Kidney (tissue), 14 donors: ENCODE results near the gene DNMT3B. TPM values are rescaled to one million over a fixed set of nuclear protein-coding genes. Genes with fewer than 3 reads are reported as not detected.
A peak's percentile ranks its signal among the peaks of the same experiment; 100 is the strongest.

ENCODE experiments used
- DNase-seq, 5 donors: peaks; one replicate each; pipeline ENCODE4 v3.0.0-alpha.2; 2013 to 2020
- FAIRE-seq: peaks from 2 replicates; lab custom pipeline; 2012; peaks lifted over from hg19 to GRCh38; lab: Jason Lieb, UNC
- H3K27ac ChIP-seq, 2 donors: one replicate each; pipeline ENCODE4 v1.7.0; 2013; ENCODE audit warnings: low read depth in 2 of 2, low read length in 2 of 2, inconsistent platforms in 1 of 2
- H3K27me3 ChIP-seq: one replicate; pipeline ENCODE4 v1.7.1; 2013; ENCODE audit warnings: low read length, inconsistent platforms; ENCODE audit not compliant: control insufficient read depth, insufficient read depth
- H3K36me3 ChIP-seq, 3 donors: one replicate each; pipeline versions ENCODE4 v1.7.0 to v1.7.1; 2013; ENCODE audit warnings: low read length in 3 of 3, control low read depth in 1 of 3, inconsistent platforms in 1 of 3; ENCODE audit not compliant: insufficient read depth in 3 of 3, control insufficient read depth in 2 of 3
- H3K4me1 ChIP-seq, 3 donors: one replicate each; pipeline versions ENCODE4 v1.7.0 to v1.7.1; 2013; ENCODE audit warnings: low read length in 3 of 3, inconsistent platforms in 1 of 3, low read depth in 1 of 3; ENCODE audit not compliant: control insufficient read depth in 2 of 3, insufficient read depth in 2 of 3
- H3K4me3 ChIP-seq, 3 donors: one replicate each; pipeline versions ENCODE4 v1.7.0 to v1.8.1; 2013; ENCODE audit warnings: low read length in 3 of 3, control low read depth in 1 of 3, inconsistent platforms in 1 of 3
- H3K9ac ChIP-seq, 3 donors: one replicate each; pipeline versions ENCODE4 v1.7.0 to v1.7.1; 2013; ENCODE audit warnings: low read length in 3 of 3, control low read depth in 1 of 3, inconsistent platforms in 1 of 3
- H3K9me3 ChIP-seq, 3 donors: one replicate each; pipeline versions ENCODE4 v1.7.0 to v1.7.1; 2013; ENCODE audit warnings: low read length in 3 of 3, control low read depth in 1 of 3, inconsistent platforms in 1 of 3; ENCODE audit not compliant: control insufficient read depth in 2 of 3, insufficient read depth in 1 of 3
- CTCF ChIP-seq: IDR thresholded peaks from 3 replicates; pipeline ENCODE4 v1.5.1; 2012; ENCODE audit warnings: mild to moderate bottlenecking, moderate library complexity, borderline replicate concordance; ENCODE audit not compliant: insufficient read depth; ENCODE audit errors: extremely low read depth
- intact Hi-C: fragments of 100-400 bp; cut with DNase I; formaldehyde crosslinking; loops from one replicate; pipeline ENCODE4 v1.11.1; 2022
- polyA plus RNA-seq: library from polyadenylated mRNA; stranded (reverse); fragments of 350-450 nt; fragmentation: Illumina TruSeq; extraction: RNeasy Lipid Tissue Mini Kit (QIAGEN cat#74804); gene quantifications from one replicate; pipeline ENCODE4 v1.2.3, GENCODE V29; 2014; ENCODE audit warnings: low read depth, low replicate concordance; ENCODE audit not compliant: insufficient read depth
- total RNA-seq: library from RNA; stranded (reverse); fragmentation: NEBNext Ultra II Directional; extraction: Animal tissue kit (Norgen Biotek cat#: 25700); gene quantifications from one replicate; pipeline ENCODE4 v1.2.1, GENCODE V29; 2021
- donor health status: control.
- donor health status: control.
- donor health status: control.
- donor health status: control.
- donor health status: control.
- donor health status: DM: yes; HTN: yes; CAD: no.
- donor health status: Normal renal cell carcinoma (clear cell type).

The DNMT3B gene
- total and polyA plus RNA-seq, 2 donors from 2014 or later, result 1.2 to 2.9 TPM

DNA sequence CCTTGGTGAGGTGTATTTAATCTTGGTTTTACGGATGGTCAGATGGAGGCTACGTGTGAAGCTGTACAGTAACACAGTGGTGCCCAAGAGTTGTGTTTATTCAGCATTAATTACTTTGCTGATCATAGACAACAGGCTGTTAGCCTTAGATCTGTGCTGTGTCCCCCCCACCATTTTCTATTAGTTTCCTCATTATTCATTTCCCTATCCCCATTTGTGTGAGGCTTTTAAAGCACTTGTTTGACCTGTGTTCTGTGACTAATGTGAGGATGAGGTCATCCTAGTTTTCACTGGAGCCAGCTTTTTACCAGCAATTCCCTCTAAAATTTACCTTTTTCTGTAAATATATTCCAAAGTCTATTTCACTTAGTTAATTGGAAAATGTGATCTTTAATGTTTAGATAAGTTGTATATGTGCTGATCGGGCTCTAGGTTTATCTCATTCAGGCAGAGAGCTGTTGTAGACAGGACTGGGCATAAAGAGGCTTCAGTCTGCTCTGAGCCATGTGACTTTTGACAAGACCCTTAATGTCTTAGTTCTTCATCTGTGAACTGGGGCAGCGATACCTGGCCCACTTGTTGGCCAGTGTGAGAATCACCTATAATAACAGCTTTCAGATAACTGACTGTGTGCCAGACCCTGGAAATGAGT is 66.0 kb downstream of the DNMT3B start:
- H3K9me3 ChIP-seq, result no peaks in the 10 kb centered on the region
- peaks cover 0 to 22% (median 5%) of the 10 kb centered on the region in 3 donors for H3K4me1 ChIP-seq
- H3K4me3 ChIP-seq, result no peak overlapping the region
- H3K9ac ChIP-seq, result no peak overlapping the region
- TF ChIP-seq CTCF, result no peak
- no peak overlapping the region for H3K27ac ChIP-seq
- no peaks in the 10 kb centered on the region for H3K27me3 ChIP-seq
- intact Hi-C loops, result no loop called here
- H3K36me3 ChIP-seq, result peaks cover 0 to 4% (median 2%) of the 10 kb centered on the region in 3 donors
- DNase-seq, result peak in 2 of 5 donors; percentile 19 to 22
- FAIRE-seq, result no peak

GRCh38 chr20:32829311-32830005 is 67.3 kb downstream of the DNMT3B start:
- Histone ChIP-seq H3K4me1 (peaks cover 0 to 18% (median 4%) of the 10 kb centered on the region in 3 donors), H3K9me3 (no peaks in the 10 kb centered on the region), H3K36me3 (peaks cover 0 to 4% (median 2%) of the 10 kb centered on the region in 3 donors), H3K27ac (no peak overlapping the region), H3K27me3 (no peaks in the 10 kb centered on the region), H3K9ac (no peak overlapping the region), H3K4me3 (no peak overlapping the region)
- no peak for DNase-seq
- TF ChIP-seq CTCF, result no peak
- intact Hi-C loops, result no loop called here
- no peak for FAIRE-seq

GRCh38 chr20:32830437-32830836 is 68.3 kb downstream of the DNMT3B start:
- Histone ChIP-seq H3K27me3 (no peaks in the 10 kb centered on the region), H3K27ac (peak overlapping the region in 1 of 2 donors; percentile 43), H3K9ac (no peak overlapping the region), H3K36me3 (peaks cover 0 to 4% (median 2%) of the 10 kb centered on the region in 3 donors), H3K4me3 (no peak overlapping the region), H3K9me3 (no peaks in the 10 kb centered on the region), H3K4me1 (peaks cover 0 to 18% (median 4%) of the 10 kb centered on the region in 3 donors)
- intact Hi-C loops, result no loop called here
- DNase-seq, result no peak
- TF ChIP-seq CTCF, result no peak
- no peak for FAIRE-seq
